HG02571 (cell line): ENCODE data around the gene MORC2.

Source experiments
- ATAC-seq: cut with Tn5 transposase; IDR thresholded peaks from one replicate; pipeline ENCODE4 v1.9.1; 2021; ENCODE audit warnings: mild to moderate bottlenecking, moderate library complexity; ENCODE audit not compliant: unreplicated experiment

The MORC2 gene

DNA sequence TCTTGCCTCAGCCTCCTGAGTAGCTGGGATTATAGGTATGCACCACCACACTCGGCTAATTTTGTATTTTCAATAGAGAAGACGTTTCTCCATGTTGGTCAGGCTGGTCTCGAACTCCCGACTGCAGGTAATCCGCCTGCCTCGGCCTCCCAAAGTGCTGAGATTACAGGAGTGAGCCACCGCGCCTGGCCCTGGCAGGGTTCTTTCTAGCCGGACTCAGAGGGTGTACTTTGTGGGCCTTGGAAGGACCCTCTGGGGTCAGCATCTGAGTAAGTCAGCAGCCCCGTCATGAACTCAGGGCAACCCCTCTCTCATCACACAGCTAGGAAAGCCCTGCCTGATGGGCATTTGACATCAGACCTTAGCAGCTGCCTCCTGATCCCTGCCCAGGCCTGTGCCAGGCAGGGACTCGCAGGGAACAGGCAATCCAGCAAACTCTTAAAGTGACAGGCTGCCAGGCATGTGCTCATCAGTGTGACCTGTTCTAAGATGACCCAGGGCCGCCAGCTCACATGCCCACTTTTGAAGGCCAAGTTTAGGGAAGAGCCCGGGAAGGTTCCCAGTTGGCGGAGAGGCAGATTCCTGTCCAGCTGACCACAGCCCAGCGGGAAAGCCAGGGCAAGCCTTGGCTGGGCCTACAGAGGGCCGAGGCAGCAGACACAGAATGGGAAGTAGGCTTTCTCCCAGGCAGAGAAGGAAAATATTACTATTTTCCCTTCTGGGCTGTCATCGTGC, 92.9 kb downstream of the MORC2 start:
- no peak for ATAC-seq
